Gastrocnemius medialis (tissue), 4 donors: ENCODE results near the gene SERTAD3. TPM values are rescaled to one million over a fixed set of nuclear protein-coding genes. Genes with fewer than 3 reads are reported as not detected.

ENCODE experiments used
- ATAC-seq, 2 donors: fragments of 150-250 bp; one replicate each; pipeline ENCODE4 v1.9.1; 2016
- DNase-seq, 2 donors: peaks; one replicate each; pipeline ENCODE4 v3.0.0-alpha.2; 2019
- H3K27ac ChIP-seq, 4 donors: fragments of 200-600 bp; sonication (generic); 1 replicate in 1 of 4; 2 replicates in 3 of 4; pipeline ENCODE4 v1.5.1; 2016 to 2018; ENCODE audit warnings: mild to moderate bottlenecking in 2 of 4, moderate library complexity in 1 of 4
- H3K27me3 ChIP-seq, 3 donors: fragments of 200-600 bp; sonication (generic) in 2 of 3; 1 replicate in 1 of 3; 2 replicates in 2 of 3; pipeline versions ENCODE4 v1.5.1 to v1.6.0; 2016 to 2019; ENCODE audit warnings: mild to moderate bottlenecking in 1 of 3, moderate library complexity in 1 of 3
- H3K36me3 ChIP-seq, 2 donors: fragments of 200-600 bp; sonication (generic) in 1 of 2; one replicate each; pipeline ENCODE4 v1.5.1; 2017 to 2018
- H3K4me1 ChIP-seq, 2 donors: fragments of 200-600 bp; sonication (generic) in 1 of 2; one replicate each; pipeline ENCODE4 v1.5.1; 2016 to 2017; ENCODE audit warnings: mild to moderate bottlenecking in 2 of 2
- H3K4me3 ChIP-seq, 4 donors: fragments of 200-600 bp; sonication (generic) in 3 of 4; 1 replicate in 1 of 4; 2 replicates in 3 of 4; pipeline ENCODE4 v1.5.1; 2016 to 2019; ENCODE audit warnings: mild to moderate bottlenecking in 2 of 4
- H3K9me3 ChIP-seq, 3 donors: fragments of 200-600 bp; sonication (generic) in 2 of 3; 1 replicate in 1 of 3; 2 replicates in 2 of 3; pipeline ENCODE4 v1.5.1; 2016 to 2019
- CTCF ChIP-seq, 5 experiments: fragments of 450-650 bp in 3 of 5; fragments of 200-600 bp in 2 of 5; sonication (generic) in 2 of 5; IDR thresholded peaks in 4 of 5; conservative IDR thresholded peaks in 1 of 5; 1 replicate in 4 of 5; 2 replicates in 1 of 5; pipeline ENCODE4 v1.5.1; 2016 to 2019; ENCODE audit warnings: antibody characterized with exemption in 5 of 5, mild to moderate bottlenecking in 3 of 5, moderate library complexity in 3 of 5
- POLR2A ChIP-seq, 2 donors: fragments of 450-650 bp; IDR thresholded peaks; one replicate each; pipeline ENCODE4 v1.6.1; 2017; ENCODE audit warnings: antibody characterized with exemption in 2 of 2, mild to moderate bottlenecking in 2 of 2, moderate library complexity in 2 of 2
- in situ Hi-C, 4 donors: fragments of 200-750 bp; cut with MboI; loops; one replicate each; pipeline versions ENCODE4 v1.15.0 to v1.8.0; 2017; ENCODE audit warnings: low sequenced_read_pairs in 4 of 4
- intact Hi-C: fragments of 100-400 bp; cut with DNase I; formaldehyde crosslinking; loops from one replicate; pipeline ENCODE4 v1.15.1; 2023; ENCODE audit warnings: low total_unique reads
- total RNA-seq, 4 donors: library from RNA; depleted of rRNA; stranded (reverse); fragments of >200 nt; gene quantifications; one replicate each; pipeline versions ENCODE4 v1.1.0 to v1.2.3, GENCODE V29; 2016

SERTAD3 gene
- total RNA-seq, result 10 to 100 TPM; 12.7 to 24.4 (median 18.1) TPM

GRCh38 chr19:40444000-40444824 is at the start of gene SERTAD3:
SERTAD3 (minus strand) TSS chr19:40444335; CDS start chr19:40442080, 2,255 bp downstream.
- Histone ChIP-seq H3K36me3 (peaks cover 0 to 29% of the 10 kb centered on the region in 2 donors), H3K4me3 (peak within 1 kb of the TSS; percentile 77 to 98 (median 92)), H3K27ac (peak within 1 kb of the TSS; percentile 96 to 99 (median 99)), H3K9me3 (no peaks in the 10 kb centered on the region), H3K27me3 (no peaks in the 10 kb centered on the region), H3K4me1 (peaks cover 15 to 24% of the 10 kb centered on the region in 2 donors)
- ATAC-seq (peak; percentile 72 to 73), DNase-seq (peak; percentile 95 to 97)
- intact Hi-C loops (loop anchor here (1.0 to 10.0 kb wide), 5 partner anchors 11 to 271 kb away; partner anchors contain the start of genes BLVRB, C19orf47, COQ8B and ITPKC), in situ Hi-C loops (no loop called here)
- TF ChIP-seq CTCF (IDR thresholded peaks at IDR 0.05 in 4 of 5, conservative IDR thresholded peaks at IDR 0.05 in 1 of 5) (no peak), POLR2A (IDR thresholded peaks at IDR 0.05) (peak; percentile 99)

GRCh38 chr19:40493778-40494177 is 49.6 kb upstream of the SERTAD3 start:
- Histone ChIP-seq H3K27me3 (no peaks in the 10 kb centered on the region), H3K4me3 (no peak overlapping the region), H3K27ac (no peak overlapping the region), H3K9me3 (no peaks in the 10 kb centered on the region), H3K36me3 (no peaks in the 10 kb centered on the region), H3K4me1 (no peaks in the 10 kb centered on the region)
- intact Hi-C loops, result no loop called here
- ATAC-seq (no peak), DNase-seq (no peak)
- TF ChIP-seq CTCF (IDR thresholded peaks at IDR 0.05 in 4 of 5, conservative IDR thresholded peaks at IDR 0.05 in 1 of 5) (no peak), POLR2A (IDR thresholded peaks at IDR 0.05) (no peak)
- in situ Hi-C loops, result no loop called here

- Histone ChIP-seq H3K9me3 (no peaks in the 10 kb centered on the region), H3K4me3 (no peak overlapping the region), H3K27me3 (peaks cover 0 to 5% (median 0%) of the 10 kb centered on the region in 3 donors), H3K4me1 (no peaks in the 10 kb centered on the region), H3K36me3 (no peaks in the 10 kb centered on the region), H3K27ac (no peak overlapping the region)
- no peak for DNase-seq
- no peak for TF ChIP-seq CTCF (IDR thresholded peaks at IDR 0.05 in 4 of 5, conservative IDR thresholded peaks at IDR 0.05 in 1 of 5)
- TF ChIP-seq POLR2A (IDR thresholded peaks at IDR 0.05), result no peak
- in situ Hi-C loops (no loop called here), intact Hi-C loops (no loop called here)
- no peak for ATAC-seq
Measured at GRCh38 chr19:40492274-40492673, 48.1 kb upstream of the SERTAD3 start.

- Histone ChIP-seq H3K27ac (no peak overlapping the region), H3K27me3 (peaks cover 0 to 5% (median 0%) of the 10 kb centered on the region in 3 donors), H3K4me3 (no peak overlapping the region), H3K36me3 (no peaks in the 10 kb centered on the region), H3K4me1 (no peaks in the 10 kb centered on the region), H3K9me3 (no peaks in the 10 kb centered on the region)
- DNase-seq (no peak), ATAC-seq (no peak)
- in situ Hi-C loops (no loop called here), intact Hi-C loops (no loop called here)
- TF ChIP-seq CTCF (IDR thresholded peaks at IDR 0.05 in 4 of 5, conservative IDR thresholded peaks at IDR 0.05 in 1 of 5) (no peak), POLR2A (IDR thresholded peaks at IDR 0.05) (no peak)
Measured at GRCh38 chr19:40489882-40490230, 45.7 kb upstream of the SERTAD3 start.
